A673 (cell line): ENCODE data around the gene LDLRAD3.

ENCODE experiments used
- CTCF ChIP-seq: fragments of 300-800, 200-600 bp; sonication (generic); conservative IDR thresholded peaks from 2 replicates; pipeline ENCODE4 v1.5.1; 2017; ENCODE audit warnings: low read depth, mild to moderate bottlenecking, antibody characterized with exemption, low read length, moderate library complexity, mixed read lengths
- EZH2 ChIP-seq: fragments of 200-600 bp; sonication (generic); IDR thresholded peaks from 2 replicates; pipeline ENCODE4 v1.6.1; 2017; ENCODE audit warnings: borderline replicate concordance, low read depth, mild to moderate bottlenecking, mixed read lengths, antibody characterized with exemption, low read length; ENCODE audit not compliant: poor library complexity, severe bottlenecking

- TF ChIP-seq CTCF, result no peak
- TF ChIP-seq EZH2, result no peak
Measured at GRCh38 chr11:36239636-36240035, 295.8 kb downstream of the LDLRAD3 start.
